Stimulated activated CD4-positive, alpha-beta T cell treated with anti-CD3 and anti-CD28 coated beads, Interleukin-4, amount 100 ng/mL, for 4 hours (primary cell): ENCODE measurements around the gene RIN2.
"Not testable (repeated sequence)": the region's sequence is repeated elsewhere in the genome, so short reads cannot be mapped to it uniquely, and the experiment has no call there.

ENCODE experiments used
- DNase-seq, 2 experiments: peaks; one replicate each; pipeline ENCODE4 v3.0.0-alpha.2; 2020

The RIN2 gene

GRCh38 chr20:19791887-19792286 is 33.8 kb downstream of the RIN2 start:
- no peak for DNase-seq

GRCh38 chr20:19793716-19794115 is 35.7 kb downstream of the RIN2 start:
- no peak for DNase-seq

- no peak for DNase-seq
Observed at GRCh38 chr20:19794941-19795340, 36.9 kb downstream of the RIN2 start.

GRCh38 chr20:19799325-19799724 is 41.3 kb downstream of the RIN2 start:
- no peak for DNase-seq

DNA sequence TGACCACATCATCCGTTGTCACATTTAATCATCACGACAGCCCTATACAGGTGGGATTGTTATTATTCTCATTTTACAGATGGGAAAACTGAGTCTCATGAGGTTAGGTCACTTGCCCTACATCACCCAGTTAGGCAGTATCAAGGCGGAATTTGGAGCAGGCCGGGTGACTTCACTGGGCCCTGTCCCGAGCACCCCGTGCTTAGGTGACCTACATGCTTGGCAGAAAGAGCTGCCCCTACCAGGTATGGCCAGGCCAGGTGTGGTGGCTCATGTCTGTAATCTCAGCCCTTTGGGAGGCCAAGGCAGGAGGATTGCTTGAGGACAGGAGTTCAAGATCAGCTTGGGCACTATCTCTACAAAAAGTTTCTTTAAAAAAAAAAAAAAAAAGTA is 44.0 kb downstream of the RIN2 start:
- no peak for DNase-seq

DNA sequence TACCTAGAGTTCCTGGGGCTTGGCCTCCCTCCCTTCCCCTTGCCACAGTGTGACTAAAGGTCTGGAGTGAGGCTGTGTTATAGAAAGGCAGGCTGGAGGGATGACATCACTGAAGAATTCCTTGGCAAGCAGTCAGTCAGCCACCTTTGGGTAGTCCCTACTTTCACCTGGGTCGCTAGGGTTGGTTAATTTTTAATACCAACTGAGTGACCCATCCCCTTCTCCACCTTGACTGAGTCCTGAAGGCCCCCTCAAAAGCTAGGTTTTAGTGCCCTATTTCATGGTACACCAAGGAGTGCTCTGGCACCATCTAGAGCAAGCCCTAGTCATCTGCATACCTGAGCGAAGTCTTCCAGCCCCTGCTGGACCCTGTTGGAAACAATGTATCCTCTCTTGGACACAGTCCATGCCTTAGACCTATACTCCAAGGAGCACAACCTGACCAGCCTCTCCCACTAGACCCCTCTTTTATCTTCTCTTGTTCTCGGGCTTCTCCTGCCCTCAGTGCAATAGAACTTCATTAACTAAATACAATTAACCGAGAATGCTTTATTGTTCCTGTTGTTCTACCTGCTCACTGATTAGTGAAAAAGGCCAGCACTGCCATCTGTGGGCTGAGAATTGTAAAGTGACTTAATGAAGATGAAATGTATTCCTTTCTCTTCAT is 44.6 kb downstream of the RIN2 start:
- DNase-seq = no peak

- DNase-seq = not testable (repeated sequence)
Observed at GRCh38 chr20:19806276-19806675, 48.2 kb downstream of the RIN2 start.

GRCh38 chr20:19806806-19807190 is 48.7 kb downstream of the RIN2 start:
- DNase-seq = no peak

GRCh38 chr20:19807191-19807945 is 49.3 kb downstream of the RIN2 start:
- DNase-seq = no peak
